ENCODE results near the gene NRF1.

NRF1 gene

GRCh38 chr7:129773328-129773731 lies 161.8 kb downstream of the NRF1 start:
- Histone ChIP-seq H3K27ac (no peak overlapping the region), H3K9ac (ENCODE audit: insufficient read length) (no peak overlapping the region), H3K9me3 (ENCODE audit: low read depth, low read length) (no peaks in the 10 kb centered on the region), H3K4me3 (no peak overlapping the region), H3K36me3 (ENCODE audit: insufficient read depth, low read length) (no peaks in the 10 kb centered on the region)
- no peak for TF ChIP-seq POLR2AphosphoS5 (IDR thresholded peaks at IDR 0.05; ENCODE audit: borderline replicate concordance, low read depth, low read length)
- TF ChIP-seq FOXP2 (optimal IDR thresholded peaks at IDR 0.05; ENCODE audit: control extremely low read depth, extremely low read length, insufficient read depth), result no peak
- TF ChIP-seq EZH2 (IDR thresholded peaks at IDR 0.05), result no peak
- no peak for DNase-seq (ENCODE audit: low read depth, low spot score)

GRCh38 chr7:129773871-129774270 lies 162.4 kb downstream of the NRF1 start:
- H3K9me3 ChIP-seq (ENCODE audit: low read depth, low read length), result no peaks in the 10 kb centered on the region
- H3K27ac ChIP-seq, result no peak overlapping the region
- DNase-seq (ENCODE audit: low read depth, low spot score), result no peak
- H3K4me3 ChIP-seq, result no peak overlapping the region
- no peaks in the 10 kb centered on the region for H3K36me3 ChIP-seq (ENCODE audit: insufficient read depth, low read length)
- H3K9ac ChIP-seq (ENCODE audit: insufficient read length), result no peak overlapping the region
- TF ChIP-seq FOXP2 (optimal IDR thresholded peaks at IDR 0.05; ENCODE audit: control extremely low read depth, extremely low read length, insufficient read depth) (no peak), EZH2 (IDR thresholded peaks at IDR 0.05) (no peak), POLR2AphosphoS5 (IDR thresholded peaks at IDR 0.05; ENCODE audit: borderline replicate concordance, low read depth, low read length) (no peak)

GRCh38 chr7:129774359-129774758 lies 162.8 kb downstream of the NRF1 start:
- no peak for DNase-seq (ENCODE audit: low read depth, low spot score)
- H3K27ac ChIP-seq, result no peak overlapping the region
- H3K9ac ChIP-seq (ENCODE audit: insufficient read length), result no peak overlapping the region
- no peak for TF ChIP-seq EZH2 (IDR thresholded peaks at IDR 0.05)
- no peak for TF ChIP-seq FOXP2 (optimal IDR thresholded peaks at IDR 0.05; ENCODE audit: control extremely low read depth, extremely low read length, insufficient read depth)
- no peak for TF ChIP-seq POLR2AphosphoS5 (IDR thresholded peaks at IDR 0.05; ENCODE audit: borderline replicate concordance, low read depth, low read length)
- no peak overlapping the region for H3K4me3 ChIP-seq
- H3K36me3 ChIP-seq (ENCODE audit: insufficient read depth, low read length), result no peaks in the 10 kb centered on the region
- no peaks in the 10 kb centered on the region for H3K9me3 ChIP-seq (ENCODE audit: low read depth, low read length)

- DNase-seq (ENCODE audit: low read depth, low spot score), result no peak
- no peak overlapping the region for H3K4me3 ChIP-seq
- no peak overlapping the region for H3K9ac ChIP-seq (ENCODE audit: insufficient read length)
- no peak overlapping the region for H3K27ac ChIP-seq
- H3K36me3 ChIP-seq (ENCODE audit: insufficient read depth, low read length), result no peaks in the 10 kb centered on the region
- TF ChIP-seq EZH2 (IDR thresholded peaks at IDR 0.05) (no peak), FOXP2 (optimal IDR thresholded peaks at IDR 0.05; ENCODE audit: control extremely low read depth, extremely low read length, insufficient read depth) (no peak), POLR2AphosphoS5 (IDR thresholded peaks at IDR 0.05; ENCODE audit: borderline replicate concordance, low read depth, low read length) (no peak)
- no peaks in the 10 kb centered on the region for H3K9me3 ChIP-seq (ENCODE audit: low read depth, low read length)
These were observed 163.6 kb downstream of the NRF1 start for GRCh38 chr7:129774871-129775694.

- H3K27ac ChIP-seq, result no peak overlapping the region
- DNase-seq (ENCODE audit: low read depth, low spot score), result no peak
- no peak for TF ChIP-seq POLR2AphosphoS5 (IDR thresholded peaks at IDR 0.05; ENCODE audit: borderline replicate concordance, low read depth, low read length)
- no peak for TF ChIP-seq FOXP2 (optimal IDR thresholded peaks at IDR 0.05; ENCODE audit: control extremely low read depth, extremely low read length, insufficient read depth)
- no peak for TF ChIP-seq EZH2 (IDR thresholded peaks at IDR 0.05)
- no peaks in the 10 kb centered on the region for H3K36me3 ChIP-seq (ENCODE audit: insufficient read depth, low read length)
- no peak overlapping the region for H3K9ac ChIP-seq (ENCODE audit: insufficient read length)
- no peaks in the 10 kb centered on the region for H3K9me3 ChIP-seq (ENCODE audit: low read depth, low read length)
- H3K4me3 ChIP-seq, result no peak overlapping the region
These were observed 164.3 kb downstream of the NRF1 start for GRCh38 chr7:129775695-129776361.

- no peak overlapping the region for H3K27ac ChIP-seq
- DNase-seq (ENCODE audit: low read depth, low spot score), result no peak
- TF ChIP-seq FOXP2 (optimal IDR thresholded peaks at IDR 0.05; ENCODE audit: control extremely low read depth, extremely low read length, insufficient read depth) (no peak), EZH2 (IDR thresholded peaks at IDR 0.05) (no peak), POLR2AphosphoS5 (IDR thresholded peaks at IDR 0.05; ENCODE audit: borderline replicate concordance, low read depth, low read length) (no peak)
- H3K4me3 ChIP-seq, result no peak overlapping the region
- no peaks in the 10 kb centered on the region for H3K9me3 ChIP-seq (ENCODE audit: low read depth, low read length)
- H3K9ac ChIP-seq (ENCODE audit: insufficient read length), result no peak overlapping the region
- no peaks in the 10 kb centered on the region for H3K36me3 ChIP-seq (ENCODE audit: insufficient read depth, low read length)
These were observed 164.8 kb downstream of the NRF1 start for GRCh38 chr7:129776362-129776722.

- Histone ChIP-seq H3K9ac (ENCODE audit: insufficient read length) (no peak overlapping the region), H3K9me3 (ENCODE audit: low read depth, low read length) (no peaks in the 10 kb centered on the region), H3K36me3 (ENCODE audit: insufficient read depth, low read length) (no peaks in the 10 kb centered on the region), H3K4me3 (no peak overlapping the region), H3K27ac (no peak overlapping the region)
- TF ChIP-seq POLR2AphosphoS5 (IDR thresholded peaks at IDR 0.05; ENCODE audit: borderline replicate concordance, low read depth, low read length) (no peak), FOXP2 (optimal IDR thresholded peaks at IDR 0.05; ENCODE audit: control extremely low read depth, extremely low read length, insufficient read depth) (no peak), EZH2 (IDR thresholded peaks at IDR 0.05) (no peak)
- no peak for DNase-seq (ENCODE audit: low read depth, low spot score)
These were observed 165.8 kb downstream of the NRF1 start for GRCh38 chr7:129777195-129777844.

Data from SK-N-MC (cell line).